Eye (tissue), 1 donor: ENCODE measurements around the gene OBI1.

Experiments
- DNase-seq: peaks from one replicate; pipeline ENCODE4 v3.0.0-alpha.2; 2015

OBI1 gene, protein sequence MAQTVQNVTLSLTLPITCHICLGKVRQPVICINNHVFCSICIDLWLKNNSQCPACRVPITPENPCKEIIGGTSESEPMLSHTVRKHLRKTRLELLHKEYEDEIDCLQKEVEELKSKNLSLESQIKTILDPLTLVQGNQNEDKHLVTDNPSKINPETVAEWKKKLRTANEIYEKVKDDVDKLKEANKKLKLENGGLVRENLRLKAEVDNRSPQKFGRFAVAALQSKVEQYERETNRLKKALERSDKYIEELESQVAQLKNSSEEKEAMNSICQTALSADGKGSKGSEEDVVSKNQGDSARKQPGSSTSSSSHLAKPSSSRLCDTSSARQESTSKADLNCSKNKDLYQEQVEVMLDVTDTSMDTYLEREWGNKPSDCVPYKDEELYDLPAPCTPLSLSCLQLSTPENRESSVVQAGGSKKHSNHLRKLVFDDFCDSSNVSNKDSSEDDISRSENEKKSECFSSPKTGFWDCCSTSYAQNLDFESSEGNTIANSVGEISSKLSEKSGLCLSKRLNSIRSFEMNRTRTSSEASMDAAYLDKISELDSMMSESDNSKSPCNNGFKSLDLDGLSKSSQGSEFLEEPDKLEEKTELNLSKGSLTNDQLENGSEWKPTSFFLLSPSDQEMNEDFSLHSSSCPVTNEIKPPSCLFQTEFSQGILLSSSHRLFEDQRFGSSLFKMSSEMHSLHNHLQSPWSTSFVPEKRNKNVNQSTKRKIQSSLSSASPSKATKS

GRCh38 chr13:78658630-78659449, at the start of gene OBI1:
TSS of gene OBI1 (minus strand) at chr13:78659155. CDS start at chr13:78659120, 35 bp downstream.
- DNase-seq, result peak; percentile 97

DNA sequence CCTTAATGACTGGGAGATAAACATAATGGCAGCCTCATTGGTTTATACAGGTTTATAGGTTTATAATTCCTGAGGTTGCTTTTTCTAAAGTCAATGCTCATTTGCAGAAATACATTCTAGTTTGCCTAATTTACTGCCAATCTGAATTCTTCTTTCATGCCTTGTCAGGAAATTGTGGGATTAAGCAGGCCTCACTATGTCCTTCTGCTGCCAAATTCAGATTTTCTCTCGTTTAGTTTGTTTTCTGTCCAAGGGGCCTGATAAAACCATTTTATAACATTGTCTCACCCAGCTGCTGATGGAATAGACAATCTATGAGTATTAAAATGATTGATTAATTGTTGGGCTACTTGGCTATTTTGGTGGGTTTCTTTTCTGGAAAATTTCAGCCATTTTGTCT, 42.4 kb upstream of the OBI1 start:
- no peak for DNase-seq

DNA sequence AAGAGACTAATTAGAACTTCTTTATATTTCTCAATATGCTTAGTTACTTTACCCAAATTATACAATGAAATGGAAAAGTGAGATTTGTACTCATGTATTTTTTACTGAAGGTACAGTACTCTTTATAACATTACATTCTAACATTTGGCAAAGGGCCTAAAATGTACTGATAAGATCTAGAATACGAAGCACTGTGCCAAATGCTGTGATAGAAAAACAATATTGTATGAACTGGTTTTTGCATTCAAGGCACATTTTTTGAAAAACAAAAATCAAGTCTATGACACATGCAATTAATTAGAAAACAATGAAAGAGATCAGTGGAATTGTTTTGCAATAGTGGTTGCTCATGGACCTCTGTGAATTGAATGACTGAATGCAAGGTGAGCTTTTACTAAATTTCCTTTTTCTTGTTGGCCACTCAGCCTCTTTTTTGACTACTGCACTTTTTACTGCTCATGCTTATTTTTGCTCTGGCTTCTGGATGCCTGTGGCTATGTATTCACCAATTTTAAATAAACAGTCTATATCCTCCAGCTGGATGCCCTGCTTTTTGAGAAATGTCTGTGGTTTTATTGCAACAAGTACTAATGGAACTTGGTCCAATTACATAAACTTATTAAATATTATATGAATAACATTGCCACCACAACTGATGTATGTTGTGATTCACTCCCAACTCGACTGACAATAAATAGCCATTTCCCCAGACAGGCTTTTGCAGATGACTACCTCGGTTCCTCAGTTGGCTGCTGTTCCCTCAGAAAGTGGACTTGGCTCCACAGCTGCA, 41.4 kb upstream of the OBI1 start:
- no peak for DNase-seq

GRCh38 chr13:78689011-78689410, 30.1 kb upstream of the OBI1 start:
- no peak for DNase-seq

DNA sequence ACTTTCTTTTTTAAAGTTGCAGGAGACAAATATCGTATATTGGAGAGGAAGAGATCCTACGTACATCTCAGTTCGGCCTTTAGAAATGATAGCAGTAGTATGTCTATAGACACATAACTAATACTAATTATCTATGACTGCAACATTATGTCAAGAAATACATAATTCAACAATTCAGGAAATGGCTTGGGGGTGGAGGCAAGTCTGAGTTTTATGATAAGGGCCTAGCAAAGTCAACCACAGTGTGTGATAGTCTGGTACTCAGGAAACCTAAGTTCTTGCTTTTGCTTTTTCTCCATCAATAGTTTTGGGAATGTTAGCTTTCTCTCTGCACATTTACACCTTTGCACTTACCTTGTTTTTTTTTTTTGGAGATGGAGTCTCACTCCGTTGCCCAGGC, 27.5 kb upstream of the OBI1 start:
- DNase-seq, result no peak

DNA sequence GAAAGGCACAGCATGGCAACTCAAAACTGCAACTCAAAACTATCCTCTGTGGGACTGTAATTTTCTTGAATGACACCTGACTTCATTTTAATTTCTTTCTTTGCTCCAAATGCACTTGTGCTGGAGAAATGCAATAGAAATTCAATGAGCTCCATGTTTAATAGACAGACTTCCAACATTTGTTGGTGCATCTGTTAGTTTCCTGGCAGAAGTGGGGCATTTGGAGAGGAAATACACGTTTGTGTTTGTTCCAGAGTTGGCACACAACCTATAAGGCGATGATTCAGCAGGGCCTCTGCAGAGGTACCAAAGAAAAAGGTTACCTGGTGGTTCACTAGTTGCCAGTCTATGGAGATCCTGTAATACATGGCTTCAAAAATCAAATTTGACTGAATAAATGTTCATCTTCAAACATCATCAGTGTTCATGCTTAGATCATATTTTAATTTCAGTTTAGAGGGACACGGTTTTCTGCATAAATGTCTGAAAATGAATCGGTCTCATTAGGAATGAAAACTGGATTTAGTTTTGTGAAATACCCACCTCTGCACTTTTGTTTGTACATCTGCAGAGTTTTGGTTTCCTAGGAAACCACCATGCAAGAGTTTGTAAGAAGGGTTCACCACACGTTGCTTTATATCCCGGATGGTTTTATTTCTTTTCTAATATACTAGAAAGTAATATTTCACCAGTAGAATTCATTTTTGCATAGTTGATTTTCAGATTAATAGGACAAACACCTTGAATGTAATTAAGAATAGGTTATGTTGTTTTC, 21.8 kb upstream of the OBI1 start:
- DNase-seq, result no peak

DNA sequence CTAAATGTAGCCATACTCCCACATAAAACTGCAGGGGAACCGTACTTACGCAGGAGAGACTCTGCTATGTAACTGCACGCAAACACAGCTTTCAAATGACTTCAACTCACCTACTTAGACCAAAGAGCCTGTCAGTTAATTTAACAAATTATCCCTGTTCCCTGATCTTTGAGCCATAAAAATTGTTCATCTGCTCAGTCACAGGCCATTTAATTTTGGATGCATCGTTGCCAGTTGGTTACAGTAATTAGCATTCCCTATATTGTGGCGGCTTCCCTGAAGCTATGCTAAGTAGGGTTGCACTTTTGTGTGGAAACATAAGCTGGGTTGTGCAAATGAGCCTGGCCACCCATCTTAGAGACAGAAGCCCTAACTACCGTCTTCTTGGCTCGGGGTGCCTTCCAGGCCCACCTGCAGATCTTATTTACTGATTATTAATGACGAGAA, 21.2 kb upstream of the OBI1 start:
- peak; percentile 45 for DNase-seq

GRCh38 chr13:78679329-78679728, 20.4 kb upstream of the OBI1 start:
- DNase-seq, result no peak

- DNase-seq, result no peak
Measured at GRCh38 chr13:78675112-78675511, 16.2 kb upstream of the OBI1 start.

DNA sequence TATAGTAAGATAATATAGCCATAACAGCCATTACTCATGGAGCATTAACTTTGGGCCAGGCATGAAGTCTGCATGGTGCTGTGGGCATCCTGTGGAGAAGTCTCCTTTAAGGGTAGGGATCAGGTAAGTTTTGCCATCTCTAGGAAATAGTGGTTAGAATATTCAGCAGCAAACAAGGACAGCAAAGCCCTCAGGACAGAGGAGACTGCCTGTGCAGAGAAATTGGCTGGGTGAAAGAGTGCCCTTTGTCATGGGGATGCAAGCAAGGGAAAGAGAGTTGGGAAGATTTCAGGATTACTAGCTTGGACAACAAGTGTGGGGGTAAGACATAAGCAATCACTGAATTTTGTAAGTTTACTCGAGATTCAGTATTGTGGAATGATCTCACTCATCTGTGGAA, 15.7 kb upstream of the OBI1 start:
- DNase-seq, result no peak

GRCh38 chr13:78662467-78662866, 3.5 kb upstream of the OBI1 start:
- no peak for DNase-seq

- no peak for DNase-seq
Measured at GRCh38 chr13:78660495-78660857, 1.5 kb upstream of the OBI1 start.

- no peak for DNase-seq
Measured at GRCh38 chr13:78659732-78660494, 958 bp upstream of the OBI1 start.

GRCh38 chr13:78659450-78659730, 435 bp upstream of the OBI1 start:
- DNase-seq, result no peak

DNA sequence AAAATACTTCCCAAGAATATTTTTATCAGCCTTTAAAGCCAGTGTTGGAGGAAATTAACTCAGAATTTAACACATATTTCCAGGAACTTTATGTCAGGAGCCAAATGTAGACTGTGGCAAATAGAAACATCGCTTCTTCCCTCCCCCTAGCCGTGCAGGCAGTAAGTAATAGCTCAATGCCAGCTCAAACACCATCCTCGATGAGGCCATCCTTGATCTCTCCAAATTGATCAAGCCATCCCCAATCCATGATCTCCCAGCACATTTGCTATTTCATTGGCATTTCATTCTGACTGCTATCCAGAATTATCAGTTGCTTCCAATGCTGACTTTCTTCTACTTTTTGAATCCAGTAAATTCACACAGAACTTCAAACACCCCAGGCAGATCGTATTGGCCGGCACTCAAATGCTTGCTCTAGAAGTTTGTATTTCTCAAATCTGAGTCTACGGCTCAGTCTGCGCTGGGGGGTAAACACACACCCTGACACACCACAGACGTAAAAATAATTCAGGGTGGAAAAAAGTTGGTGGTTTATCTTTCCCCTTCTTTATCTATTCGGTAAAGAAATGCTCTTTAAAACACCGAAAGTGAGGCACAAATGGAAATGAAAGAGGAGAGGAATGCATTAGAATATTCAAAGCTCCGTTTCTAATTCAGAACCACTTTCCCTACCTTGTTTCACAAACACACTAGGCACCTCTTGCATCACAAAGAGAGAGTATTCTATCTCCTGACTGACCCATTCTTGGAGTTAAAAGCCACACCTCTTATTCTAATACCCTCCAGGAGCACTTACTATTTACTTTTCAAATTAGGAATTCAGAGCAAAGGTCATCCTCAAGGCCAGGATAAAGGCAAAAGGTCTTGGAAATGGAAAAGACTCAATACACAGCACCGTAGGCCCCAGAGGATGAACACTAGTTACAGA, 991 bp downstream of the OBI1 start:
- no peak for DNase-seq

GRCh38 chr13:78655906-78656305, 3.0 kb downstream of the OBI1 start:
- no peak for DNase-seq

GRCh38 chr13:78655007-78655406, 3.9 kb downstream of the OBI1 start:
- no peak for DNase-seq

DNA sequence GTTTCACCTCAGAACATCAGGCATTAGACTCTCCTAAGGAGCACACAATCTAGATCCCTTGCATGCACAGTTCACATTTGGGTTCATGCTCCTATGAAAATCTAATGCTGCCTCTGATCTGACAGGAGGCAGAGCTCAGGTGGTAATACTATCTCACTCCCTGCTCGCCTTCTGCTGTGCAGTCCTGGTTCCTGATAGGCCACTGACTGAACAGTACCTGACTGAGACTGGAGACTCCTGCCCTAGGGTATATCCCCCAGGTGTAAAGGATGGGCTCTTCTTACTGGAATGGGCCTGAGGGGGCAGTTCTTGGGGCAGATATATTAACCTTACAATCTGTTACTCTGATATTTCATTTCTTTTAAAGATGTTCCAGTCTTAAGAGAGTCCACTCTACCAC, 6.3 kb downstream of the OBI1 start:
- DNase-seq, result no peak

GRCh38 chr13:78650717-78651083, 8.3 kb downstream of the OBI1 start:
- no peak for DNase-seq
